T-helper 2 cell treated with Interferon-gamma antibody and Interleukin-4, amounts not matched to agents 5 μg/mL and 100 μg/mL, for 36 hours (primary cell): ENCODE data around the gene APOO.

ENCODE experiments used
- DNase-seq: peaks from one replicate; pipeline ENCODE4 v3.0.0; 2021; ENCODE audit warnings: low spot score
- H3K27ac Mint-ChIP-seq: one replicate; pipeline ENCODE4 v1.8.0; 2021; ENCODE audit warnings: mild to moderate bottlenecking, mixed read lengths
- H3K27me3 Mint-ChIP-seq: one replicate; pipeline ENCODE4 v1.8.0; 2021; ENCODE audit warnings: low read depth, mixed read lengths
- H3K36me3 Mint-ChIP-seq: one replicate; pipeline ENCODE4 v1.8.0; 2021; ENCODE audit warnings: low read depth, mixed read lengths
- H3K4me1 Mint-ChIP-seq: one replicate; pipeline ENCODE4 v1.8.0; 2021; ENCODE audit warnings: low read depth, mixed read lengths
- H3K4me3 Mint-ChIP-seq: one replicate; pipeline ENCODE4 v1.8.0; 2022; ENCODE audit warnings: mild to moderate bottlenecking, moderate library complexity, mixed read lengths
- H3K9me3 Mint-ChIP-seq: one replicate; pipeline ENCODE4 v1.8.0; 2021; ENCODE audit warnings: mixed read lengths

APOO gene

GRCh38 chrX:23811108-23811651, 96.6 kb downstream of the APOO start:
- Mint-ChIP-seq H3K36me3 (no peaks in the 10 kb centered on the region), H3K4me3 (no peak overlapping the region), H3K27me3 (peaks cover 12% of the 10 kb centered on the region), H3K4me1 (no peaks in the 10 kb centered on the region), H3K27ac (no peak overlapping the region), H3K9me3 (no peaks in the 10 kb centered on the region)
- no peak for DNase-seq

GRCh38 chrX:23810279-23810678, 97.5 kb downstream of the APOO start:
- DNase-seq, result no peak
- H3K4me3 Mint-ChIP-seq, result no peak overlapping the region
- H3K27ac Mint-ChIP-seq, result no peak overlapping the region
- no peaks in the 10 kb centered on the region for H3K9me3 Mint-ChIP-seq
- H3K27me3 Mint-ChIP-seq, result peaks cover 12% of the 10 kb centered on the region
- no peaks in the 10 kb centered on the region for H3K4me1 Mint-ChIP-seq
- H3K36me3 Mint-ChIP-seq, result no peaks in the 10 kb centered on the region

- H3K4me1 Mint-ChIP-seq, result peaks cover 6% of the 10 kb centered on the region
- H3K4me3 Mint-ChIP-seq, result no peak overlapping the region
- H3K9me3 Mint-ChIP-seq, result no peaks in the 10 kb centered on the region
- H3K36me3 Mint-ChIP-seq, result no peaks in the 10 kb centered on the region
- no peak for DNase-seq
- no peak overlapping the region for H3K27ac Mint-ChIP-seq
- H3K27me3 Mint-ChIP-seq, result no peaks in the 10 kb centered on the region
These were observed 102.3 kb downstream of the APOO start for GRCh38 chrX:23805389-23805788.

GRCh38 chrX:23804578-23804977, 103.2 kb downstream of the APOO start:
- no peaks in the 10 kb centered on the region for H3K9me3 Mint-ChIP-seq
- H3K4me1 Mint-ChIP-seq, result peaks cover 6% of the 10 kb centered on the region
- H3K27ac Mint-ChIP-seq, result no peak overlapping the region
- no peaks in the 10 kb centered on the region for H3K27me3 Mint-ChIP-seq
- no peaks in the 10 kb centered on the region for H3K36me3 Mint-ChIP-seq
- no peak for DNase-seq
- H3K4me3 Mint-ChIP-seq, result no peak overlapping the region

- Mint-ChIP-seq H3K4me1 (peaks cover 6% of the 10 kb centered on the region), H3K9me3 (no peaks in the 10 kb centered on the region), H3K27me3 (no peaks in the 10 kb centered on the region), H3K36me3 (no peaks in the 10 kb centered on the region), H3K27ac (no peak overlapping the region), H3K4me3 (no peak overlapping the region)
- no peak for DNase-seq
These were observed 103.8 kb downstream of the APOO start for GRCh38 chrX:23803931-23804381.

- H3K27ac Mint-ChIP-seq, result no peak overlapping the region
- H3K9me3 Mint-ChIP-seq, result no peaks in the 10 kb centered on the region
- no peak for DNase-seq
- H3K36me3 Mint-ChIP-seq, result no peaks in the 10 kb centered on the region
- H3K4me1 Mint-ChIP-seq, result peaks cover 6% of the 10 kb centered on the region
- H3K27me3 Mint-ChIP-seq, result no peaks in the 10 kb centered on the region
- H3K4me3 Mint-ChIP-seq, result no peak overlapping the region
These were observed 105.3 kb downstream of the APOO start for GRCh38 chrX:23802431-23802830.

- H3K4me1 Mint-ChIP-seq, result peaks cover 6% of the 10 kb centered on the region
- H3K27me3 Mint-ChIP-seq, result no peaks in the 10 kb centered on the region
- H3K36me3 Mint-ChIP-seq, result no peaks in the 10 kb centered on the region
- no peaks in the 10 kb centered on the region for H3K9me3 Mint-ChIP-seq
- no peak for DNase-seq
- H3K4me3 Mint-ChIP-seq, result no peak overlapping the region
- H3K27ac Mint-ChIP-seq, result no peak overlapping the region
These were observed 108.2 kb downstream of the APOO start for GRCh38 chrX:23799469-23800065.

GRCh38 chrX:23797371-23798128, 110.2 kb downstream of the APOO start:
- Mint-ChIP-seq H3K4me3 (no peak overlapping the region), H3K4me1 (peaks cover 5% of the 10 kb centered on the region), H3K27me3 (no peaks in the 10 kb centered on the region), H3K27ac (no peak overlapping the region), H3K36me3 (no peaks in the 10 kb centered on the region), H3K9me3 (no peaks in the 10 kb centered on the region)
- DNase-seq, result no peak

GRCh38 chrX:23795221-23795620, 112.5 kb downstream of the APOO start:
- DNase-seq, result no peak
- H3K4me1 Mint-ChIP-seq, result no peaks in the 10 kb centered on the region
- H3K27me3 Mint-ChIP-seq, result no peaks in the 10 kb centered on the region
- H3K9me3 Mint-ChIP-seq, result no peaks in the 10 kb centered on the region
- H3K4me3 Mint-ChIP-seq, result no peak overlapping the region
- H3K36me3 Mint-ChIP-seq, result no peaks in the 10 kb centered on the region
- H3K27ac Mint-ChIP-seq, result no peak overlapping the region

- Mint-ChIP-seq H3K4me1 (no peaks in the 10 kb centered on the region), H3K9me3 (no peaks in the 10 kb centered on the region), H3K4me3 (no peak overlapping the region), H3K27me3 (no peaks in the 10 kb centered on the region), H3K36me3 (no peaks in the 10 kb centered on the region), H3K27ac (no peak overlapping the region)
- no peak for DNase-seq
These were observed 114.7 kb downstream of the APOO start for GRCh38 chrX:23792861-23793553.

- Mint-ChIP-seq H3K27ac (no peak overlapping the region), H3K4me3 (no peak overlapping the region), H3K9me3 (no peaks in the 10 kb centered on the region), H3K27me3 (no peaks in the 10 kb centered on the region), H3K36me3 (peaks cover 9% of the 10 kb centered on the region), H3K4me1 (peaks cover 6% of the 10 kb centered on the region)
- no peak for DNase-seq
These were observed 117.6 kb downstream of the APOO start for GRCh38 chrX:23790155-23790497.

- Mint-ChIP-seq H3K27ac (no peak overlapping the region), H3K9me3 (no peaks in the 10 kb centered on the region), H3K27me3 (no peaks in the 10 kb centered on the region)
These were observed 118.2 kb downstream of the APOO start for GRCh38 chrX:23789386-23790154.

GRCh38 chrX:23788946-23789345, 118.8 kb downstream of the APOO start:
- H3K9me3 Mint-ChIP-seq, result no peaks in the 10 kb centered on the region
- no peak for DNase-seq
- no peak overlapping the region for H3K27ac Mint-ChIP-seq
- peaks cover 15% of the 10 kb centered on the region for H3K4me1 Mint-ChIP-seq
- H3K4me3 Mint-ChIP-seq, result no peak overlapping the region
- H3K36me3 Mint-ChIP-seq, result peaks cover 19% of the 10 kb centered on the region
- H3K27me3 Mint-ChIP-seq, result no peaks in the 10 kb centered on the region

More at GRCh38 chrX:23789386-23790154, 118.2 kb downstream of the APOO start:
- Mint-ChIP-seq H3K36me3 (peaks cover 13% of the 10 kb centered on the region), H3K4me3 (no peak overlapping the region), H3K4me1 (peaks cover 9% of the 10 kb centered on the region)
- DNase-seq, result no peak
